GM12878 (cell line): ENCODE results near the gene IFRD2. TPM values are rescaled to one million over a fixed set of nuclear protein-coding genes. Genes with fewer than 3 reads are reported as not detected.

Experiments
- ATAC-seq: fragments of 200-7000 bp; cut with Tn5 transposase; 3 replicates; pipeline ENCODE4 v1.9.1; 2020; ENCODE audit warnings: mild to moderate bottlenecking, moderate library complexity
- BruUV-seq: library from RNA; stranded (reverse); fragments of 400-500 nt; replicated peaks from 2 replicates; lab custom pipeline; 2021; lab: Mats Ljungman, UMichigan
- CTCF ChIA-PET: fragments of 300-600 bp; sonication (Branson Sonifier 250); formaldehyde crosslinking; extraction: SDS; loops from one replicate; lab custom pipeline; 2021; ENCODE audit warnings: inconsistent platforms; lab: Yijun Ruan, JAX
- POLR2A ChIA-PET: fragments of 350-600 bp; formaldehyde crosslinking; extraction: SDS; loops from one replicate; lab custom pipeline; 2021; ENCODE audit warnings: inconsistent platforms; lab: Charles Lee
- RAD21 ChIA-PET: fragments of 300-600 bp; sonication (Branson Sonifier 250); formaldehyde crosslinking; loops from one replicate; lab custom pipeline; 2023; ENCODE audit warnings: antibody characterized with exemption; ENCODE audit not compliant: unreplicated experiment; lab: Charles Lee
- SMC1A ChIA-PET: fragments of 300-600 bp; sonication (Branson Sonifier 250); formaldehyde crosslinking; loops from one replicate; lab custom pipeline; 2023; ENCODE audit not compliant: unreplicated experiment, uncharacterized antibody; lab: Charles Lee
- DNase-seq: peaks from one replicate; pipeline ENCODE4 v3.0.0-alpha.2; 2011; ENCODE audit warnings: low read depth, low spot score
- FAIRE-seq: peaks from 3 replicates; lab custom pipeline; 2011; peaks lifted over from hg19 to GRCh38; lab: Jason Lieb, UNC
- H2AFZ ChIP-seq: 2 replicates; pipeline ENCODE4 v1.6.0; 2011; ENCODE audit warnings: low read depth, low read length, control low read depth; ENCODE audit not compliant: control insufficient read depth
- H3K27ac ChIP-seq: 2 replicates; pipeline ENCODE4 v1.5.1; 2011; ENCODE audit warnings: control low read depth; ENCODE audit not compliant: control insufficient read depth, insufficient read depth
- H3K27me3 ChIP-seq, 2 experiments: replicated peaks in 1 of 2; 2 replicates each; pipeline versions ENCODE4 v1.6.0 to v1.6.1; 2011; ENCODE audit warnings: low read length in 1 of 2; ENCODE audit not compliant: control insufficient read depth in 2 of 2, insufficient read depth in 2 of 2
- H3K36me3 ChIP-seq, 2 experiments: 2 replicates each; pipeline ENCODE4 v1.5.1; 2011; ENCODE audit warnings: low read length in 1 of 2; ENCODE audit not compliant: control insufficient read depth in 2 of 2, insufficient read depth in 2 of 2
- H3K4me1 ChIP-seq: 2 replicates; pipeline ENCODE4 v1.6.1; 2011; ENCODE audit warnings: mild to moderate bottlenecking, low read length, moderate library complexity, mixed read lengths; ENCODE audit not compliant: control insufficient read depth, insufficient read depth
- H3K4me2 ChIP-seq: 2 replicates; pipeline ENCODE4 v1.6.0; 2011; ENCODE audit warnings: control low read depth; ENCODE audit not compliant: control insufficient read depth, insufficient read depth
- H3K4me3 ChIP-seq: fragments of 200-600 bp; sonication (generic); 2 replicates; pipeline ENCODE4 v1.5.1; 2016
- H3K79me2 ChIP-seq: 2 replicates; pipeline ENCODE4 v1.6.0; 2011; ENCODE audit warnings: low read length; ENCODE audit not compliant: control insufficient read depth, insufficient read depth
- H3K9ac ChIP-seq: 2 replicates; pipeline ENCODE4 v1.8.0; 2011; ENCODE audit warnings: low read length, control low read depth, mixed read lengths; ENCODE audit not compliant: control insufficient read depth, insufficient read depth
- H3K9me3 ChIP-seq: replicated peaks from 3 replicates; pipeline ENCODE4 v1.5.1; 2011; ENCODE audit warnings: mild to moderate bottlenecking, low read length; ENCODE audit not compliant: control insufficient read depth, insufficient read depth
- H4K20me1 ChIP-seq: 2 replicates; pipeline ENCODE4 v1.6.0; 2011; ENCODE audit not compliant: control insufficient read depth, insufficient read depth
- BRCA1 ChIP-seq: IDR thresholded peaks from 2 replicates; pipeline ENCODE4 v1.6.1; 2011; ENCODE audit warnings: low read depth, low read length, improper control_type of control experiment
- CBFB ChIP-seq: IDR thresholded peaks from 2 replicates; pipeline ENCODE4 v1.6.1; 2016; ENCODE audit warnings: antibody characterized with exemption, low read depth
- CBX5 ChIP-seq: sonication (generic); IDR thresholded peaks from 2 replicates; pipeline ENCODE4 v1.6.1; 2016; ENCODE audit warnings: low read depth, moderate library complexity, mild to moderate bottlenecking, inconsistent platforms
- CHD1 ChIP-seq: IDR thresholded peaks from 2 replicates; pipeline ENCODE4 v1.6.1; 2012; ENCODE audit warnings: low read depth, low read length, improper control_type of control experiment
- CREM ChIP-seq: IDR thresholded peaks from 2 replicates; pipeline ENCODE4 v1.6.1; 2014; ENCODE audit warnings: antibody characterized with exemption, low read depth
- HDAC2 ChIP-seq: fragments of 200-600 bp; sonication (generic); IDR thresholded peaks from 2 replicates; pipeline ENCODE4 v1.6.1; 2017
- MXI1 ChIP-seq: fragments of 150-350 bp; IDR thresholded peaks from 2 replicates; pipeline ENCODE4 v1.6.1; 2011; ENCODE audit warnings: low read depth, mild to moderate bottlenecking, inconsistent platforms, low read length, improper control_type of control experiment
- NBN ChIP-seq: fragments of 450-650 bp; IDR thresholded peaks from 2 replicates; pipeline ENCODE4 v1.6.1; 2016
- POLR2A ChIP-seq: IDR thresholded peaks from 2 replicates; pipeline ENCODE4 v1.6.1; 2011; ENCODE audit warnings: low read depth, mild to moderate bottlenecking, low read length
- SREBF1 ChIP-seq: IDR thresholded peaks from 2 replicates; pipeline ENCODE4 v1.6.1; 2012; ENCODE audit warnings: mild to moderate bottlenecking, low read length
- TAF1 ChIP-seq: IDR thresholded peaks from 2 replicates; pipeline ENCODE4 v1.6.1; 2011; ENCODE audit warnings: mild to moderate bottlenecking, low read depth, low read length, borderline replicate concordance
- TCF12 ChIP-seq: IDR thresholded peaks from 2 replicates; pipeline ENCODE4 v1.6.1; 2011; ENCODE audit warnings: low read depth, mild to moderate bottlenecking, low read length
- YBX1 ChIP-seq: fragments of 450-650 bp; IDR thresholded peaks from 2 replicates; pipeline ENCODE4 v1.6.1; 2016; ENCODE audit warnings: antibody characterized with exemption
- ZBED1 ChIP-seq: IDR thresholded peaks from 2 replicates; pipeline ENCODE4 v1.6.1; 2016; ENCODE audit warnings: borderline replicate concordance
- ZNF274 ChIP-seq: IDR thresholded peaks from one replicate; pipeline ENCODE4 v1.8.0; 2011; ENCODE audit not compliant: insufficient read length, insufficient read depth
- ZNF622 ChIP-seq: fragments of 450-650 bp; IDR thresholded peaks from 2 replicates; pipeline ENCODE4 v1.6.1; 2017; ENCODE audit warnings: mild to moderate bottlenecking, inconsistent platforms
- WGBS: methylation state at CpG from one replicate; pipeline ENCODE4 v1.1.6; 2016; ENCODE audit warnings: low lambda C conversion rate; ENCODE audit not compliant: insufficient replicate concordance, insufficient coverage; ENCODE audit errors: missing lambda C conversion rate; 5-methylcytosine and 5-hydroxymethylcytosine counted together
- in situ Hi-C: fragments of 300-500 bp; cut with MboI; formaldehyde crosslinking; loops from 9 replicates; pipeline ENCODE4 v1.14.3; 2018; ENCODE audit warnings: mixed read lengths
- intact Hi-C: fragments of 100-400 bp; cut with micrococcal nuclease; formaldehyde crosslinking; loops from one replicate; pipeline ENCODE4 v1.14.2; 2022; ENCODE audit not compliant: unreplicated experiment
- polyA plus RNA-seq, 11 experiments: library from polyadenylated mRNA; depleted of rRNA in 4 of 11; unstranded in 6 of 11; stranded (reverse) in 5 of 11; fragments of >200 nt; fragmentation: Nextera tagmentation in 4 of 11; fragmentation: Illumina TruSeq in 1 of 11; extraction: Ambion mirVana in 4 of 11; extraction: Trizol in 1 of 11; gene quantifications; 1 replicate in 1 of 11; 2 replicates in 10 of 11; pipeline versions ENCODE4 v1.2.1 to v1.2.3, GENCODE V29; 2011 to 2016; ENCODE audit warnings: inconsistent platforms in 2 of 11, missing spikeins in 2 of 11, low read depth in 1 of 11
- total RNA-seq, 4 experiments: library from RNA; depleted of rRNA in 3 of 4; stranded (reverse); fragments of >200 nt in 3 of 4; fragmentation: Illumina TruSeq in 1 of 4; extraction: Trizol in 1 of 4; gene quantifications; 2 replicates each; pipeline versions ENCODE4 v1.2.1 to v1.2.3, GENCODE V29; 2013 to 2021
- TF ChIP-seq, protein P1 (sequence below): IDR thresholded peaks from 2 replicates; pipeline ENCODE4 v1.6.1; 2012; ENCODE audit warnings: low read depth, low read length, improper control_type of control experiment
- TF ChIP-seq, protein P2 (sequence below): fragments of 450-650 bp; IDR thresholded peaks from 2 replicates; pipeline ENCODE4 v1.6.1; 2018; ENCODE audit warnings: borderline replicate concordance, mild to moderate bottlenecking; ENCODE audit not compliant: partially characterized antibody
- TF ChIP-seq, protein P3 (sequence below), 3 experiments: IDR thresholded peaks in 2 of 3; conservative IDR thresholded peaks in 1 of 3; 2 replicates each; pipeline ENCODE4 v1.5.1; 2011; ENCODE audit warnings: low read depth in 3 of 3, low read length in 3 of 3, mild to moderate bottlenecking in 3 of 3, control low read depth in 2 of 3, moderate library complexity in 2 of 3, inconsistent platforms in 1 of 3, mixed read lengths in 1 of 3; ENCODE audit not compliant: control insufficient read depth in 2 of 3, insufficient read depth in 1 of 3; ENCODE audit errors: extremely low read depth in 1 of 3
- TF ChIP-seq, protein P4 (sequence below): fragments of 450-650 bp; IDR thresholded peaks from 2 replicates; pipeline ENCODE4 v1.6.1; 2017; ENCODE audit warnings: borderline replicate concordance

Gene IFRD2
- total and polyA plus RNA-seq, 10 of the 15 experiments (the other 5 are each of a cell fraction or from before 2014, with no cell fraction given): 19.1 to 153 (median 80.3) TPM

DNA sequence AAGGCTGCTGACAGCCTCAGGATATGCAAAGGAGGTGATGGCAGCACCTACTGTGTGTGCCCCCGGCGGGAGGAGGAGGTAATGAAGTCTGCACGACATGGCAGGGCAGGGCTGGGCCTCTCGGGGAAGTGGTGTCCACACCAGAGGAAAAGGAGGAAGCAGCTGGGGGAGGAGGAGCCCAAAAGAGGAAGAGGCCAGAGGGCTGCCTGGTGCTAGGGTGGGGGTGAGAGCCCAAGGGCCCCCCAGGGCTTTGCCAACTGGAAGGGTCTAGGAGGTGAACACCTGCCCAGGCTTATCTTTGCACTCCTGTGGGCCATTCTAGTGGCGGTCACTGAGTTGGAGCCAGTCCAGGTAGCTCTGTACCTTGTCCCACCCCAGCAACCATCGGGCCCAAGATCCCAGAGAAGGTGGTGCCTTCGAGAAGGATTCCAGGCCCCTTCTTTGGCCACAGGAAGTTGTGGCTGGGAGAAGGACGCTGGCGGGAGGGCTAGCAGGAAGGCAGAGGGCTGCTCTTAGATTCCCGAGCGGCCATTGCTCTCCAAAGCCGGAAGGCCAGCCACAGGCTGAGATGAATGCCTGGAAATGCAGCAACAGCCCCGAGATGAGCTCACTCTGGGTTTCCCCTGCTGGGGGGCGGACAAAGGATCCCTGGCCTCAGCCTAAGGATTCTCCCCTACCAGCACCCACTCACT is 49.2 kb downstream of the IFRD2 start:
- ChIA-PET RAD21 (interaction anchor here (0.6 to 5.1 kb wide), 5 partner anchors 13 to 404 kb away, joined by 3 to 36 read pairs (median 3); no protein-coding TSS in a partner anchor), CTCF (interaction anchor here (0.9 to 3.6 kb wide), 3 partner anchors 16 to 48 kb away, joined by 5 to 42 read pairs (median 6); no protein-coding TSS in a partner anchor), SMC1A (interaction anchor here (1.0 to 3.2 kb wide), 3 partner anchors 14 to 29 kb away, joined by 4 to 15 read pairs (median 4); no protein-coding TSS in a partner anchor), POLR2A (interaction anchor here (0.6 to 2.3 kb wide), 7 partner anchors 9 to 913 kb away, joined by 3 to 9 read pairs (median 3); no protein-coding TSS in a partner anchor)
- no TSS peak for BruUV-seq
- FAIRE-seq (no peak), ATAC-seq (peak; percentile 19), DNase-seq (no peak)
- H3K4me2 ChIP-seq: peak overlapping the region; percentile 90
- H3K27ac ChIP-seq: peak overlapping the region; percentile 82
- no peaks in the 10 kb centered on the region for H3K27me3 ChIP-seq
- H3K79me2 ChIP-seq: peaks cover 87% of the 10 kb centered on the region
- peaks cover 58% of the 10 kb centered on the region for H3K4me1 ChIP-seq
- peak overlapping the region; percentile 64 for H3K4me3 ChIP-seq
- no peak overlapping the region; the same call in 1 of the 2 replicates for H2AFZ ChIP-seq
- intact Hi-C loops: no loop called here
- H3K9me3 ChIP-seq: no peaks in the 10 kb centered on the region
- in situ Hi-C loops: no loop called here
- H3K36me3 ChIP-seq: peaks cover 6 to 7% of the 10 kb centered on the region in 2 experiments; a peak in 3 of 4 replicates
- H3K9ac ChIP-seq: peak overlapping the region; percentile 49
- whole genome bisulfite sequencing: 6% methylated on average over 14 of the region's 14 CpGs
- peaks cover 19% of the 10 kb centered on the region for H4K20me1 ChIP-seq
- TF ChIP-seq ZNF622 (no peak), BRCA1 (no peak), CBFB (no peak), YBX1 (no peak), HDAC2 (no peak), ZNF274 (no peak), MXI1 (no peak), NBN (0 out of 2 replicates have a peak, but pooled peaks have one; percentile 23), CREM (no peak), CHD1 (no peak), TAF1 (no peak), TCF12 (0 out of 2 replicates have a peak, but pooled peaks have one; percentile 16), POLR2A (no peak), SREBF1 (no peak), ZBED1 (no peak), CBX5 (no peak)
- TF ChIP-seq, protein P1, sequence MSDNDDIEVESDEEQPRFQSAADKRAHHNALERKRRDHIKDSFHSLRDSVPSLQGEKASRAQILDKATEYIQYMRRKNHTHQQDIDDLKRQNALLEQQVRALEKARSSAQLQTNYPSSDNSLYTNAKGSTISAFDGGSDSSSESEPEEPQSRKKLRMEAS: no peak
- TF ChIP-seq, protein P2, sequence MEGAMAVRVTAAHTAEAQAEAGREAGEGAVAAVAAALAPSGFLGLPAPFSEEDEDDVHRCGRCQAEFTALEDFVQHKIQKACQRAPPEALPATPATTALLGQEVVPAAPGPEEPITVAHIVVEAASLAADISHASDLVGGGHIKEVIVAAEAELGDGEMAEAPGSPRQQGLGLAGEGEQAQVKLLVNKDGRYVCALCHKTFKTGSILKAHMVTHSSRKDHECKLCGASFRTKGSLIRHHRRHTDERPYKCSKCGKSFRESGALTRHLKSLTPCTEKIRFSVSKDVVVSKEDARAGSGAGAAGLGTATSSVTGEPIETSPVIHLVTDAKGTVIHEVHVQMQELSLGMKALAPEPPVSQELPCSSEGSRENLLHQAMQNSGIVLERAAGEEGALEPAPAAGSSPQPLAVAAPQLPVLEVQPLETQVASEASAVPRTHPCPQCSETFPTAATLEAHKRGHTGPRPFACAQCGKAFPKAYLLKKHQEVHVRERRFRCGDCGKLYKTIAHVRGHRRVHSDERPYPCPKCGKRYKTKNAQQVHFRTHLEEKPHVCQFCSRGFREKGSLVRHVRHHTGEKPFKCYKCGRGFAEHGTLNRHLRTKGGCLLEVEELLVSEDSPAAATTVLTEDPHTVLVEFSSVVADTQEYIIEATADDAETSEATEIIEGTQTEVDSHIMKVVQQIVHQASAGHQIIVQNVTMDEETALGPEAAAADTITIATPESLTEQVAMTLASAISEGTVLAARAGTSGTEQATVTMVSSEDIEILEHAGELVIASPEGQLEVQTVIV: no peak
- TF ChIP-seq, protein P3, sequence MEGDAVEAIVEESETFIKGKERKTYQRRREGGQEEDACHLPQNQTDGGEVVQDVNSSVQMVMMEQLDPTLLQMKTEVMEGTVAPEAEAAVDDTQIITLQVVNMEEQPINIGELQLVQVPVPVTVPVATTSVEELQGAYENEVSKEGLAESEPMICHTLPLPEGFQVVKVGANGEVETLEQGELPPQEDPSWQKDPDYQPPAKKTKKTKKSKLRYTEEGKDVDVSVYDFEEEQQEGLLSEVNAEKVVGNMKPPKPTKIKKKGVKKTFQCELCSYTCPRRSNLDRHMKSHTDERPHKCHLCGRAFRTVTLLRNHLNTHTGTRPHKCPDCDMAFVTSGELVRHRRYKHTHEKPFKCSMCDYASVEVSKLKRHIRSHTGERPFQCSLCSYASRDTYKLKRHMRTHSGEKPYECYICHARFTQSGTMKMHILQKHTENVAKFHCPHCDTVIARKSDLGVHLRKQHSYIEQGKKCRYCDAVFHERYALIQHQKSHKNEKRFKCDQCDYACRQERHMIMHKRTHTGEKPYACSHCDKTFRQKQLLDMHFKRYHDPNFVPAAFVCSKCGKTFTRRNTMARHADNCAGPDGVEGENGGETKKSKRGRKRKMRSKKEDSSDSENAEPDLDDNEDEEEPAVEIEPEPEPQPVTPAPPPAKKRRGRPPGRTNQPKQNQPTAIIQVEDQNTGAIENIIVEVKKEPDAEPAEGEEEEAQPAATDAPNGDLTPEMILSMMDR (IDR thresholded peaks at IDR 0.05 in 2 of 3, conservative IDR thresholded peaks at IDR 0.05 in 1 of 3; ENCODE audit: control insufficient read depth in 2 of 3, extremely low read depth in 1 of 3, insufficient read depth in 1 of 3, low read depth in 3 of 3, low read length in 3 of 3): no peak
- TF ChIP-seq, protein P4, sequence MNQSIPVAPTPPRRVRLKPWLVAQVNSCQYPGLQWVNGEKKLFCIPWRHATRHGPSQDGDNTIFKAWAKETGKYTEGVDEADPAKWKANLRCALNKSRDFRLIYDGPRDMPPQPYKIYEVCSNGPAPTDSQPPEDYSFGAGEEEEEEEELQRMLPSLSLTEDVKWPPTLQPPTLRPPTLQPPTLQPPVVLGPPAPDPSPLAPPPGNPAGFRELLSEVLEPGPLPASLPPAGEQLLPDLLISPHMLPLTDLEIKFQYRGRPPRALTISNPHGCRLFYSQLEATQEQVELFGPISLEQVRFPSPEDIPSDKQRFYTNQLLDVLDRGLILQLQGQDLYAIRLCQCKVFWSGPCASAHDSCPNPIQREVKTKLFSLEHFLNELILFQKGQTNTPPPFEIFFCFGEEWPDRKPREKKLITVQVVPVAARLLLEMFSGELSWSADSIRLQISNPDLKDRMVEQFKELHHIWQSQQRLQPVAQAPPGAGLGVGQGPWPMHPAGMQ: no peak
